GM12878 (cell line): Measurements from ENCODE around the gene MAGEB1.

ENCODE experiments used
- CTCF ChIP-seq, 3 experiments: IDR thresholded peaks in 2 of 3; conservative IDR thresholded peaks in 1 of 3; 2 replicates each; pipeline ENCODE4 v1.5.1; 2011; ENCODE audit warnings: low read depth in 3 of 3, low read length in 3 of 3, mild to moderate bottlenecking in 3 of 3, control low read depth in 2 of 3, moderate library complexity in 2 of 3, inconsistent platforms in 1 of 3, mixed read lengths in 1 of 3; ENCODE audit not compliant: control insufficient read depth in 2 of 3, insufficient read depth in 1 of 3; ENCODE audit errors: extremely low read depth in 1 of 3
- MAX ChIP-seq: IDR thresholded peaks from 2 replicates; pipeline ENCODE4 v1.6.1; 2012; ENCODE audit warnings: low read depth, low read length, improper control_type of control experiment
- MTA3 ChIP-seq: IDR thresholded peaks from 2 replicates; pipeline ENCODE4 v1.6.1; 2012; ENCODE audit warnings: low read length, inconsistent platforms, borderline replicate concordance
- POLR2AphosphoS5 ChIP-seq: IDR thresholded peaks from 2 replicates; pipeline ENCODE4 v1.6.1; 2011; ENCODE audit warnings: mild to moderate bottlenecking, low read length, inconsistent platforms
- POU2F2 ChIP-seq: IDR thresholded peaks from 3 replicates; pipeline ENCODE4 v1.6.1; 2011; ENCODE audit warnings: low read depth, mild to moderate bottlenecking, low read length, borderline replicate concordance
- TAF1 ChIP-seq: IDR thresholded peaks from 2 replicates; pipeline ENCODE4 v1.6.1; 2011; ENCODE audit warnings: mild to moderate bottlenecking, low read depth, low read length, borderline replicate concordance
- ZNF592 ChIP-seq: fragments of 450-650 bp; IDR thresholded peaks from 2 replicates; pipeline ENCODE4 v1.6.1; 2017; ENCODE audit warnings: mild to moderate bottlenecking, moderate library complexity
- ZZZ3 ChIP-seq: IDR thresholded peaks from 2 replicates; pipeline ENCODE4 v1.6.1; 2011; ENCODE audit warnings: low read depth; ENCODE audit not compliant: control insufficient read depth, insufficient read length
- TF ChIP-seq, protein P1 (sequence below): fragments of 450-650 bp; IDR thresholded peaks from 2 replicates; pipeline ENCODE4 v1.6.1; 2016; ENCODE audit warnings: mild to moderate bottlenecking
- TF ChIP-seq, protein P2 (sequence below): fragments of 450-650 bp; IDR thresholded peaks from 2 replicates; pipeline ENCODE4 v1.6.1; 2017; ENCODE audit warnings: mild to moderate bottlenecking, low read depth, inconsistent platforms; ENCODE audit not compliant: poor library complexity, severe bottlenecking
- TF ChIP-seq, protein P3 (sequence below): IDR thresholded peaks from 2 replicates; pipeline ENCODE4 v1.6.1; 2012; ENCODE audit warnings: low read length, inconsistent platforms

GRCh38 chrX:30253257-30253656 lies 6.3 kb downstream of the MAGEB1 start:
- TF ChIP-seq, protein P1, sequence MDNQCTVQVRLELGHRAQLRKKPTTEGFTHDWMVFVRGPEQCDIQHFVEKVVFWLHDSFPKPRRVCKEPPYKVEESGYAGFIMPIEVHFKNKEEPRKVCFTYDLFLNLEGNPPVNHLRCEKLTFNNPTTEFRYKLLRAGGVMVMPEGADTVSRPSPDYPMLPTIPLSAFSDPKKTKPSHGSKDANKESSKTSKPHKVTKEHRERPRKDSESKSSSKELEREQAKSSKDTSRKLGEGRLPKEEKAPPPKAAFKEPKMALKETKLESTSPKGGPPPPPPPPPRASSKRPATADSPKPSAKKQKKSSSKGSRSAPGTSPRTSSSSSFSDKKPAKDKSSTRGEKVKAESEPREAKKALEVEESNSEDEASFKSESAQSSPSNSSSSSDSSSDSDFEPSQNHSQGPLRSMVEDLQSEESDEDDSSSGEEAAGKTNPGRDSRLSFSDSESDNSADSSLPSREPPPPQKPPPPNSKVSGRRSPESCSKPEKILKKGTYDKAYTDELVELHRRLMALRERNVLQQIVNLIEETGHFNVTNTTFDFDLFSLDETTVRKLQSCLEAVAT = no peak
- TF ChIP-seq MAX = no peak
- TF ChIP-seq, protein P2, sequence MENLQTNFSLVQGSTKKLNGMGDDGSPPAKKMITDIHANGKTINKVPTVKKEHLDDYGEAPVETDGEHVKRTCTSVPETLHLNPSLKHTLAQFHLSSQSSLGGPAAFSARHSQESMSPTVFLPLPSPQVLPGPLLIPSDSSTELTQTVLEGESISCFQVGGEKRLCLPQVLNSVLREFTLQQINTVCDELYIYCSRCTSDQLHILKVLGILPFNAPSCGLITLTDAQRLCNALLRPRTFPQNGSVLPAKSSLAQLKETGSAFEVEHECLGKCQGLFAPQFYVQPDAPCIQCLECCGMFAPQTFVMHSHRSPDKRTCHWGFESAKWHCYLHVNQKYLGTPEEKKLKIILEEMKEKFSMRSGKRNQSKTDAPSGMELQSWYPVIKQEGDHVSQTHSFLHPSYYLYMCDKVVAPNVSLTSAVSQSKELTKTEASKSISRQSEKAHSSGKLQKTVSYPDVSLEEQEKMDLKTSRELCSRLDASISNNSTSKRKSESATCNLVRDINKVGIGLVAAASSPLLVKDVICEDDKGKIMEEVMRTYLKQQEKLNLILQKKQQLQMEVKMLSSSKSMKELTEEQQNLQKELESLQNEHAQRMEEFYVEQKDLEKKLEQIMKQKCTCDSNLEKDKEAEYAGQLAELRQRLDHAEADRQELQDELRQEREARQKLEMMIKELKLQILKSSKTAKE = no peak
- no peak for TF ChIP-seq CTCF (IDR thresholded peaks at IDR 0.05 in 2 of 3, conservative IDR thresholded peaks at IDR 0.05 in 1 of 3; ENCODE audit: control insufficient read depth in 2 of 3, extremely low read depth in 1 of 3, insufficient read depth in 1 of 3, low read depth in 3 of 3, low read length in 3 of 3)
- no peak for TF ChIP-seq ZNF592
- TF ChIP-seq POU2F2 = no peak
- TF ChIP-seq TAF1 = no peak
- TF ChIP-seq ZZZ3 = no peak
- no peak for TF ChIP-seq POLR2AphosphoS5
- TF ChIP-seq MTA3 = no peak
- TF ChIP-seq, protein P3, sequence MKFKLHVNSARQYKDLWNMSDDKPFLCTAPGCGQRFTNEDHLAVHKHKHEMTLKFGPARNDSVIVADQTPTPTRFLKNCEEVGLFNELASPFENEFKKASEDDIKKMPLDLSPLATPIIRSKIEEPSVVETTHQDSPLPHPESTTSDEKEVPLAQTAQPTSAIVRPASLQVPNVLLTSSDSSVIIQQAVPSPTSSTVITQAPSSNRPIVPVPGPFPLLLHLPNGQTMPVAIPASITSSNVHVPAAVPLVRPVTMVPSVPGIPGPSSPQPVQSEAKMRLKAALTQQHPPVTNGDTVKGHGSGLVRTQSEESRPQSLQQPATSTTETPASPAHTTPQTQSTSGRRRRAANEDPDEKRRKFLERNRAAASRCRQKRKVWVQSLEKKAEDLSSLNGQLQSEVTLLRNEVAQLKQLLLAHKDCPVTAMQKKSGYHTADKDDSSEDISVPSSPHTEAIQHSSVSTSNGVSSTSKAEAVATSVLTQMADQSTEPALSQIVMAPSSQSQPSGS = no peak
